GM19452 (cell line): ENCODE measurements around the gene RNF175.
"Not testable (repeated sequence)": the region's sequence is repeated elsewhere in the genome, so short reads cannot be mapped to it uniquely, and the experiment has no call there.

Experiments used
- ATAC-seq: cut with Tn5 transposase; IDR thresholded peaks from one replicate; pipeline ENCODE4 v1.9.1; 2021; ENCODE audit not compliant: unreplicated experiment

The RNF175 gene

DNA sequence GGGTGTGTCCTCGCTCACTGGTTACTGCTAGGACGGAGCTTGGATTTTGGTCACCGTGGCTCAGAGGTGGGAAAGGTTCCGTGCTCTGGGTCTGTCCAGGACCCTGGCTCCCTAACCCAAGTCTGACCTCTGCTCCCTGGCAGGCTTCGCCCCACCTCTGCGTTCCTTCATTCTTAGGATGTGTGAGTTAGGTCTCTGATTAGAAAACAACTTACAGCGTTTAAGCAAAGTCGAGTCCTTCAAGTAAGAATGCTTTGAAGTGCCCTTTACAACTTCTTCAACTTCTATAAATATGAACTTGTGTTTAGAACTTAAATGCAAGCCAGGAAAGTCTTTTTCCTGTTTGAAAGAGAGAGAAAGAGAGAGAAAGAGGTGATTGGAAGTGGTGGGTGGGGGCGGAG is 74.9 kb downstream of the RNF175 start:
- ATAC-seq, result no peak

DNA sequence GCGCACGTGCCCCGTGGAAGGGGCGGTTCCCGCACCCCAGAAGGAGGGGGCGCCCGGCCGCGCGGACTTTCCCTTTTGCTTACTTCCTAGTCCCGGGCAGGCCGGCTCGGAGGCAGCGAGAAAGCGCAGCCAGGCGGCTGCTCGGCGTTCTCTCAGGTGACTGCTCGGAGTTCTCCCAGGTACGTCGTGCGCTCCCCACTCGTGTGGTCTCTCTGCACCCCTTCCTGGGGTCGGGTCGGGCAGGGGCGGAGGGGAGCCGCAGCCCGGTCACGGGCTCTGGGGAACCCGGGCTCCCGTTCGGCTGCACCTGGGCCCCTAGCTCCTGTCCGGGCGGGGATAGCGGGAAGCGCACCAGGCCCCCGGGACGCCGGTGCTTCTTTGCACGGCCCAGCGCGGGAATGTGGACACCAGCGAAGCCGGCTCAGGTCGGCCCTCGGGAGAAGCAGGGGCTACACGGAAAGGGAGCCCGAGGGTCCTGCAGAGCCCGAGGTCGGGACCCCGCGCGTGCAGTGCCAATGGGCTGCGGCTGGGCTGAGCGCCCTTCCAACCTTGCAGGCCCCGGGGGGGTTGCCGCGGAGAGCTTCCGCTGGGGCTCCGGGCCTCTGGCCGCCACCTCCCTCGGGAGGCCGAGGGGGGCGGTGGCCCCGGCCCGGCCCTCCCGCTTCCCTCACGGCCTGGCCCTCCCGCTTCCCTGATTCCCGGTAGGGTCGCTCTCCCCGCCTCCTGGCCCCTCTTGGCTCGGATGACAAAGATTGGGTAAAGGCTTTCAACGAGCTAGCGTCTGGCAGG is 75.4 kb downstream of the RNF175 start, which contains the start of gene TLR2:
TLR2 (plus strand) TSS at position 99 of the 789 bp plus-strand sequence. CDS start 18,628 bp downstream, outside the sequence.
- ATAC-seq, result peak; percentile 77

DNA sequence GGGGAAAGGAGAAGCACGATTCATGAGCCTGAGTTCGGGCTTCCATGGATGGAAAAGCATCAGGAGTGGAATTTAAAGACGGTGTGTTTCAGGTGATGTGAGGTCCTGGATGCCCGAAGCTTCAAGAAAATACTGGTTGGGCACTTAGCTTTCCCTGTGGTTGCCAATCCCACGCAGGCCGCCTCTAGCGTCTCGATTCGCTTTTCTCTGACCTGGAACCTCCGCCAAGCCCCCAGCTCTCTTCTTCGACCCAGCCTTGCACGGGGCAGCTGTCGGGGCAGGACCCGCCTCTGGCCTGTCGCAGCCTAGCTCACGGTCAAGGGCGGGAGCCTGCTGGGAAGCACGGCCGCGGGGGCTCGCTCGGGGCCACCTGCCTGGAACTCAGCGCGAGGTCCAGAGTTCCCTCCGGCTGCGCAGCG is 76.1 kb downstream of the RNF175 start:
- ATAC-seq, result no peak

DNA sequence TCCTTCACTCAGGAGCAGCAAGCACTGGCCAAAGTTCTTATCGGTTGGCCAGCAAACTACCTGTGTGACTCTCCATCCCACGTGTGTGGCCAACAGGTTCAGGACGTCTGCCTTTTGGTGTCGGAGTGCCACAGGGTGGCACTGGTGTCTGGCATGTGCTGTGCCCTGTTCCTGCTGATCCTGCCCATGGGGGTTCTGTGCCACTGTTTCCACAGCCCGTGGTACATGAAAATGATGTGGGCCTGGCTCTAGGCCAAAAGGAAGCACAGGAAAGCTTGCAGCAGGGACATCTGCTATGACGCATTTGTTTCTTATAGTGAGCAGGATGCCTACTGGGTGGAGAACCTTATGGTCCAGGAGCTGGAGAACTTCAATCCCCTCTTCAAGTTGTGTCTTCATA is 80.3 kb downstream of the RNF175 start:
- no peak for ATAC-seq

DNA sequence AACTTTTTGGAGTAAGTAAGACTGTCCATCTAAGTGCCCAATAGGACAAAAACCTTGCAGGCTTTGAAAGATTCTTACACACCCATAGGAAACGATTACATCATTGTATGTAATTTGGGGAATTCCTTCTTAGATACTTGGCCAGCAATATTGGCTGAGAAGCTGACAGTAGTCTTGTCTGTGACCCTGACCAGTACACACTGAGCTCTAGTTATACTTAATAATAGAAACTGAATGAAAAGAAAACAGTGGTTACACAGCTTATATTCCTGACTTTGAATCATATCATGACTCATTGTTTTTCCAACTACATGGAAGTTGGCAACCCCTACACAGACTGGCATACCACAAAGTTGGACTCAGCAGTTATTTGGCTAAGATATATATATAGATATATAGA is 82.8 kb downstream of the RNF175 start:
- no peak for ATAC-seq

DNA sequence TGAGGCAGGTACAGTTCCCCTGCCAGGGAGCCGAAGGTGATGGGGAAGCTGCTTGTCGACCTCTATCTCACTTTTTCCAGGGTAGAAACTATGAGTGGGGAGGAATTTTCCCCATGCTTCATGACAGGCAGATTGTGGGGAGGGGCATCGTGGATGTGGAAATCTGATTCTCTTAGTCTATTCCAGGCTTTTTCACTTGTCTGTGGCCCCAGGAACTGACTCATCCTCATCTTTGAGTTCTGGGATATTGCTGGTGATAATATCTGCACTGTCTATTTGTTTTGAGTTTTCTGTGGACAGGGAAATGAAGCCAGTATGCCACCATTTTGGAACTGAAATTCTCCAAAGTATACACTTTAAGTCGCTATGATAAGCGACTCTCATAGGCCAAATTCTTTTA is 83.3 kb downstream of the RNF175 start:
- ATAC-seq, result no peak

DNA sequence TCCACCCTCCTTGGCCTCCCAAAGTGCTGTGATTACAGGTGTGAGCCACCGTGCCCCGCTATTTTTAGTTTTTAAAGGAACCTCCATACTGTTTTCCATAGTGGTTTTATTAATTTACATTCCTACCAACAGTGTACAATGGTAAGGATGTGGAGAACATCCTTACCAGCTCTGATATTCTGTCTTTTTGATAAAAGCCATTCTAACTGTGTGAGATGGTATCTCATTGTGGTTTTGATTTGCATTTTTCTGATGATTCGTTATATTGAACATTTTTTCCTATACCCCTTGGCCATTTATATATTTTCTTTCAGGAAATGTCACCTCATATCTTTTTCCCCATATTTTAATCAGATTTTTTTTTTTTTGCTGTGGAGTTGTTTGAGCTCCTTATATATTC is 90.0 kb downstream of the RNF175 start:
- ATAC-seq, result no peak

DNA sequence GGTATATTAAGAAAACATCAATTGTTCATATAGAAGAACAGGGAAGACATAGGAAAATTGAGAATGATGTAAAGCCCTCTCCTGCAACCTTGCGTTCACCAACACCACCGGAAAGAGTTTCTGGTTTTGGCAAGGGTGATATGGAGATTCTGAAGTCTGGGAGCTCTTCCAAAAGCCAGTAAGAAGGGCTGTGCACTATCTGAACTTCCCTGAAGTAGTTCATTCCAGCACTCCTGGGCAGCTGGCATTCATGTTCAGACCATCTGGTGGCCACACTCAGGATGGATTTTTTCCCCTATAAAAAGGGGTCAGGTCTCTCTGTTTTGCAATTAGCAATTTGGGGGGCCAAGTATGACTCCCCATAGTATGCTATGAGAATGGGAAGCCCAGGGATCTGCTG is 91.2 kb downstream of the RNF175 start:
- ATAC-seq, result no peak

DNA sequence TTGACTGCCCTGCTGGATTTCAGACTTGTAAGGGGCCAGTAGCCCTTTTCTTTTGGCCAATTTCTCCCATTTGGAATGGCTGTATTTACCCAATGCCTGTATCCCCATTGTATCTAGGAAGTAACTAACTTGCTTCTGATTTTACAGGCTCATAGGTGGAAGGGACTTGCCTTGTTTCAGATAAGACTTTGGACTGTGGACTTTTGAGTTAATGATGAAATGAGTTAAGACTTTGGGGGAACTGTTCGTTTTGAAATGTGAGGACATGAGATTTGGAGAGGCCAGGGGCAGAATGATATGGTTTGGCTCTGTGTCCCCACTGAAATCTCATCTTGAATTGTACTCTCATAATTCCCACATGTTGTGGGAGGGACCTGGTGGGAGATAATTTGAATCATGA is 93.3 kb downstream of the RNF175 start:
- ATAC-seq, result not testable (repeated sequence)

DNA sequence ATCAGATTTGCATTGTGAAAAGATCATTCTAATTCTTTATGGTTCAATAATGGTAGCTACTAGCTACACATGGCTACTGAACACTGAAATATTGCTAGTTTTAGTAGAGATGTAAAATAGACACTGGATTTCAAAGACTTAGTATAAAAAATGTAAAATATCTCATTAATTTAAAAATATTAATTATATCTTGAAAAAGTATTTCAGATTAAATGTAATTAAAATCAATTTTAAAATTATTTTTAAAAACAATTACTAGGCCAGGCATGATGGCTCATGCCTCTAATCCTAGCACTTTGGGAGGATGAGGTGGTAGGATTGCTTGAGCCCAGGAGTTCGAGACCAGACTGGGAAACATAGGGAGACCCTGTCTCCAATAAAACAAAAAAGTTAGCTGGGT is 96.2 kb downstream of the RNF175 start:
- ATAC-seq, result no peak

DNA sequence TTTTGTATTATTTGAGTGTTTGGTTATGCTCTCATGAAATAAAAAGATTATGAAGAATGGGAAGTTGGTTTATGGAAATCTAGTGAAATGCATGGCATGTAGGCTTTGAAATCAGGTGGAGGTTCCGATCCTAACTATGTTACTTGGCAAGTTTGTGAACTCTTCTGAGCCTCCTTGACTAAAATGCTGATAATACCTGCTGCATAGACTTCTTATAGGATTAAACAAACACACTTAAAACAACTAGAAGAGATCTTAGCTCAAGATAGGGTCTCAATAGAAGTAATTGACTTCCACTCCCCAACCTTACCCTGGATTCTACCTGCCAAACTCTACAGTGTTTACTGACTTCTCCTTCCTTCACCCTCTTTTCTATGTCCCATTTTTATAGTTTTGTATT is 97.9 kb downstream of the RNF175 start:
- no peak for ATAC-seq

DNA sequence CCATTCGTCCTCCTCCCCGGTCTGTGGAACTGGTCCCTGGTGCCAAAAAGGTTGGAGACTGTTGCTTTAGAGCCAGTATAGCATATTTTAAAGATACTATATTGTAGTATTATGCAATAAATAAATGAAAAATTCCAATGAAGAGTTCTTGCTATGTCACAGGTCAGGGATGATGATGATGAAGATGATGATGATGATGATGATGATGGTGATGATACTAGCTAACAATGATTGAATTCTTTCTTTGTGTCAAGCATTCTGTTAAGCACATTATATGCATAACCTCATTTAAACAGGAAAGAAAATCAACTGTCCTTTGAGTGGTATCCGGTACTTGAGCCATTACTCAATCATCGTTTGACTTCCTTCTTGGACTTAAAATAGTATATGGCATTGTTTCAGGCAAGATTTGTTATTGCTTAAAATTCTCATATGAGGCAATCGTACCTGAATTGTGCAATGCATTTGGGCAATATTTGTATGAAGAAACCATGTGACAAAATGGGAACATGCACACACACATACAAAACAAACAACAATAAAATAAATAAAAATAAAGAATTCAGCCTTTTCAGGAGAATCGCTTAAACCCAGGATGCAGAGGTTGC is 98.5 kb downstream of the RNF175 start:
- ATAC-seq, result no peak
